Measurements from ENCODE around the gene DYSF. TPM values are rescaled to one million over a fixed set of nuclear protein-coding genes. Genes with fewer than 3 reads are reported as not detected.
"Not testable (repeated sequence)": the region's sequence is repeated elsewhere in the genome, so short reads cannot be mapped to it uniquely, and the experiment has no call there.

Gene DYSF
- total RNA-seq, 4 donors from 2014 or later: 2.6 to 20.7 (median 12.7) TPM

DNA sequence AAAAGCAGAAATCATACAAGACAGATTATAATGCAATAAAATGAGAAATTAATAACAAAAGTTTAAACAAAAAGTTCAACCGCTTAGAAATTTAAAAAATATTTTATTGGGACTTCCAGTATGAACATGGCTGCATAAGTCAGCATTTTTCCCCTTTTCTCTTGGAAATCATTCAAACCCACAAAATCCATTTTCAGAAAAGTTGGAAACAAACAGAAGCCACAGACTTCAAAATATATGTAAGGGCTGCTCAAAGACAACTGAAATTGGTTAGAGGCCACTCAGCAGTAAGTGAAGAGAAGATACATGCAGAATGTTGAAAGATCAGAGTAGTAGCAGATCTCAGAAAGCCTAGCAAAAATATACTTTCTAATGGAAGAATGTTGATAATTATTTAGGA, 194.0 kb downstream of the DYSF start:
- intact Hi-C loops (cut with DNase I; ENCODE audit: low total_unique reads): no loop called here
- Histone ChIP-seq H3K27ac (no peak overlapping the region), H3K4me1 (no peaks in the 10 kb centered on the region), H3K36me3 (no peaks in the 10 kb centered on the region), H3K27me3 (no peaks in the 10 kb centered on the region), H3K9me3 (no peaks in the 10 kb centered on the region), H3K4me3 (no peak overlapping the region)
- no peak for DNase-seq
- TF ChIP-seq, protein P1, sequence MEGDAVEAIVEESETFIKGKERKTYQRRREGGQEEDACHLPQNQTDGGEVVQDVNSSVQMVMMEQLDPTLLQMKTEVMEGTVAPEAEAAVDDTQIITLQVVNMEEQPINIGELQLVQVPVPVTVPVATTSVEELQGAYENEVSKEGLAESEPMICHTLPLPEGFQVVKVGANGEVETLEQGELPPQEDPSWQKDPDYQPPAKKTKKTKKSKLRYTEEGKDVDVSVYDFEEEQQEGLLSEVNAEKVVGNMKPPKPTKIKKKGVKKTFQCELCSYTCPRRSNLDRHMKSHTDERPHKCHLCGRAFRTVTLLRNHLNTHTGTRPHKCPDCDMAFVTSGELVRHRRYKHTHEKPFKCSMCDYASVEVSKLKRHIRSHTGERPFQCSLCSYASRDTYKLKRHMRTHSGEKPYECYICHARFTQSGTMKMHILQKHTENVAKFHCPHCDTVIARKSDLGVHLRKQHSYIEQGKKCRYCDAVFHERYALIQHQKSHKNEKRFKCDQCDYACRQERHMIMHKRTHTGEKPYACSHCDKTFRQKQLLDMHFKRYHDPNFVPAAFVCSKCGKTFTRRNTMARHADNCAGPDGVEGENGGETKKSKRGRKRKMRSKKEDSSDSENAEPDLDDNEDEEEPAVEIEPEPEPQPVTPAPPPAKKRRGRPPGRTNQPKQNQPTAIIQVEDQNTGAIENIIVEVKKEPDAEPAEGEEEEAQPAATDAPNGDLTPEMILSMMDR (IDR thresholded peaks at IDR 0.05): no peak
- TF ChIP-seq POLR2A (IDR thresholded peaks at IDR 0.05): no peak

DNA sequence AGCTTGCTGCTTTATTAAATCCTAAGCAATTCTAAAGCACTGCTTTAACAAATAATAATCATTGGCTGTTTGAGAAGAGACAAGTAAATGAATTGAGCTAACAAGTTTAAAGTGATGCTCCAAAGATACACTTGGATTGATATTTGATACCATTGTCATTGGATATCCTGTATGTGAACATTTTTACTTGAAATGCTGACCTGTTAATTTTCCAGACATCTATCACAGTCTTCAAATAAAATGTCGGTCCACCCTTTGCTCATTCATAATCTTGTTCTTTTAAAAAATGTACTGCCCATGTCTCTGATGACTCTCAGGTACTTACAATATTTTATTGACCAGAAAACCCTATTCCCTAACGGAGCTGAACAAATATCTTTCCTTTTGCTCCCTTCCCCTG, 202.1 kb downstream of the DYSF start:
- Histone ChIP-seq H3K4me3 (no peak overlapping the region), H3K27ac (no peak overlapping the region), H3K36me3 (no peaks in the 10 kb centered on the region), H3K27me3 (no peaks in the 10 kb centered on the region), H3K4me1 (no peaks in the 10 kb centered on the region), H3K9me3 (no peaks in the 10 kb centered on the region)
- intact Hi-C loops (cut with DNase I; ENCODE audit: low total_unique reads): no loop called here
- DNase-seq: no peak
- TF ChIP-seq, protein P1 (IDR thresholded peaks at IDR 0.05): no peak
- no peak for TF ChIP-seq POLR2A (IDR thresholded peaks at IDR 0.05)

DNA sequence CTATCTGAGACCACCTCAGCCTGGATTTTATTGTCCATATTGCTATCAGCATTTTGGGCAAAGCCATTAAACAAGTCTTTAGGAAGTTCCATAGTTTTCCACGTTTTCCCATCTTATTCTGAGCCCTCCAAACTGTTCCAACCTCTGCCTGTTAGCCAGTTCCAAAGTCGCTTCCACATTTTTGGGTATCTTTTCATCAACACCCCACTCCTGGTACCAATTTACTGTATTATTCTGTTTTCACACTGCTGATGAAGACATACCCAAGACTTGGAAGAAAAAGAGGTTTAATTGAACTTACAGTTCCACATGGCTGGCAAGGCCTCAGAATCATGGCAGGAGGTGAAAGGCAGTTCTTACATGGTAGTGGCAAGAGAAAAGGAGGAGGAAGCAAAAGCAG, 204.9 kb downstream of the DYSF start:
- H3K36me3 ChIP-seq; H3K4me3 ChIP-seq; H3K27me3 ChIP-seq; H3K27ac ChIP-seq; H3K9me3 ChIP-seq; intact Hi-C loops (cut with DNase I; ENCODE audit: low total_unique reads); DNase-seq; H3K4me1 ChIP-seq: not testable (repeated sequence)

DNA sequence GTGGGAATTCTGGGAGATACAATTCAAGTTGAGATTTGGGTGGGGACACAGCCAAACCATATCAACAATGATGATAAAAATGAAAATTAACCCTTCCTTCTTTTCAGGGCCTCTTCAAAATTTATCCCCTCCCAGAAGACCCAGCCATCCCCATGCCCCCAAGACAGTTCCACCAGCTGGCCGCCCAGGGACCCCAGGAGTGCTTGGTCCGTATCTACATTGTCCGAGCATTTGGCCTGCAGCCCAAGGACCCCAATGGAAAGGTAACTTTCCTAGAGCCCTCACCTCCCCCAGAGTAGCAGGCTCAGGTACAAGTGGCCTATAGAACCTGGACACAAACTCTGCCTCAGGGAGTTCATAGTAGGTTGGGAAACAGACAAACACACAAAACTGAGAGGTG, 205.4 kb downstream of the DYSF start:
- Histone ChIP-seq H3K27ac (no peak overlapping the region), H3K4me3 (no peak overlapping the region), H3K27me3 (no peaks in the 10 kb centered on the region), H3K4me1 (no peaks in the 10 kb centered on the region), H3K9me3 (no peaks in the 10 kb centered on the region), H3K36me3 (no peaks in the 10 kb centered on the region)
- no peak for TF ChIP-seq POLR2A (IDR thresholded peaks at IDR 0.05)
- TF ChIP-seq, protein P1 (IDR thresholded peaks at IDR 0.05): no peak
- no peak for DNase-seq
- intact Hi-C loops (cut with DNase I; ENCODE audit: low total_unique reads): no loop called here

DNA sequence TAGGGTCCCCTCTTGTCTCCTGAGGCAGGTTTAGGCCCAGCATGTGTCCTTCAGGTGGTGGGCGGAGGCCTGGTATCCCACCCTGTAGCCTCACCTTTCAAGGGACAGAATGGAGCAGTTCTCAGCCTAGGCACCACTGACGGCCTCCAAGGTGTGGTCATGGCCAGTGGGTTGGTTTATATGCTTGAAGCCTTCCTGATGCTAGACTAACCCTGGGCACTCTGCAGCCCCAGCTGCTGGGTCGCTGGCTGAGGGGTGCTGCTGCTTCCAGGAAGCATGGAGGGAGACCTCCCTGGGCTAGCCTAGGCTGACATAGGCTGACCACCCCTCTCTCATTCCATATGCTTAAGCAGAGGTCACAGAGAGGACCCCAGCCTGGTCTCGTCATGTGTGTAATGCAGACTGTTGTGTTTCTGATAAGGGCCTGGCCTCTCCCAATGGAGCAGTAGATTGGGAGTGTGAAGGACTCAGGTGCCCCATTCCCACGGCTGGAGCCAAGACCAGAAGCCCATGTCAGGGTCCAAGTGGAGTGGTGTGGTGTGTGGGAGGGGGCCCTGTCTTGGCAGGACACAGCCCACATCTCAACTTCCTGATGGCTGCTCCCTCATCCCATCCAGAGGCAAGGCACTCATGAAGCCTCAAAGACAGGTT, 206.6 kb downstream of the DYSF start:
- Histone ChIP-seq H3K36me3 (no peaks in the 10 kb centered on the region), H3K27ac (no peak overlapping the region), H3K9me3 (no peaks in the 10 kb centered on the region), H3K4me1 (no peaks in the 10 kb centered on the region), H3K27me3 (no peaks in the 10 kb centered on the region), H3K4me3 (no peak overlapping the region)
- TF ChIP-seq, protein P1 (IDR thresholded peaks at IDR 0.05): no peak
- TF ChIP-seq POLR2A (IDR thresholded peaks at IDR 0.05): no peak
- intact Hi-C loops (cut with DNase I; ENCODE audit: low total_unique reads): no loop called here
- DNase-seq: no peak

DNA sequence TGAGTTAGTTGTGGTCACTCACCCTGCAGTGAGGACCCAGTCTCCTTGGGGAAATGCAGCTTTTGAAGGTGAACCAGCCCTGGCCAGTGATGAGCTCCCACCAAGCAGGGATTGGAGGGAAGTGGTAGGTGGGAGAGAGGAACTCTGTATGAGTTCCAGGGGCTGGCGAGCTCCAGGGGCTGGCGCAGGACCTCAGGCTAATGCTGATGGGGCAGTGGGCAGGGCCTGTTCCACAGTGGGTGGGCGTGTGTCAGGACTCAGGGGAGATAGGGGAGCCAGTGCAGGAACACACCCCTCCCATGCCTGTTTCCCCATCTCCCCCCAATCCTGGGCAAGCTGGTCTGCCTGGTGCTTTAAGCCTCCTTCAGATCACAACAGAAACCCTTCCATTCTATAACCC, 208.4 kb downstream of the DYSF start:
- H3K36me3 ChIP-seq: no peaks in the 10 kb centered on the region
- DNase-seq: no peak

More for the DNA sequence above, 208.4 kb downstream of the DYSF start:
- H3K27me3 ChIP-seq: no peaks in the 10 kb centered on the region
- no peaks in the 10 kb centered on the region for H3K9me3 ChIP-seq
- TF ChIP-seq, protein P1 (IDR thresholded peaks at IDR 0.05): no peak
- TF ChIP-seq POLR2A (IDR thresholded peaks at IDR 0.05): no peak
- no peak overlapping the region for H3K27ac ChIP-seq
- no peaks in the 10 kb centered on the region for H3K4me1 ChIP-seq
- no peak overlapping the region for H3K4me3 ChIP-seq
- intact Hi-C loops (cut with DNase I; ENCODE audit: low total_unique reads): no loop called here
